Measurements from ENCODE around the gene TFDP1. TPM values are rescaled to one million over a fixed set of nuclear protein-coding genes. Genes with fewer than 3 reads are reported as not detected.

TFDP1 gene
- polyA plus RNA-seq, 3 donors, result 30.3 to 54.0 (median 37.6) TPM

GRCh38 chr13:113617961-113618360 is 33.4 kb downstream of the TFDP1 start:
- peaks cover 29% of the 10 kb centered on the region for H3K4me1 Mint-ChIP-seq
- no peaks in the 10 kb centered on the region for H4K20me1 ChIP-seq (ENCODE audit: insufficient read depth, low read length)
- no peaks in the 10 kb centered on the region for H3K27me3 Mint-ChIP-seq (ENCODE audit: low read depth in 3 of 3)
- peaks cover 0 to 23% of the 10 kb centered on the region in 2 donors for H3K36me3 ChIP-seq (replicated peaks in 1 of 2; ENCODE audit: control insufficient read depth in 1 of 2, insufficient read depth in 2 of 2, low read length in 2 of 2)
- no peaks in the 10 kb centered on the region for H3K9me3 ChIP-seq (replicated peaks in 1 of 2; ENCODE audit: control insufficient read depth in 1 of 2, insufficient read depth in 1 of 2, low read length in 2 of 2)
- WGBS (ENCODE audit: insufficient coverage), result 100% methylated on average over 3 of the region's 5 CpGs
- peak overlapping the region in 1 of 2 donors; percentile 27 for H3K27ac ChIP-seq (ENCODE audit: low read depth in 1 of 2, low read length in 2 of 2)
- H3K4me3 ChIP-seq (replicated peaks in 1 of 3; ENCODE audit: low read depth in 2 of 3, low read length in 3 of 3), result no peak overlapping the region
- DNase-seq, result no peak
- H3K36me3 Mint-ChIP-seq, result peaks cover 8 to 20% of the 10 kb centered on the region in 2 donors
- H3K4me2 ChIP-seq (replicated peaks; ENCODE audit: extremely low read depth, low read length, poor library complexity, severe bottlenecking), result no peak overlapping the region
- TF ChIP-seq CTCF (IDR thresholded peaks at IDR 0.05), result no peak
- no peaks in the 10 kb centered on the region for H3K27me3 ChIP-seq (ENCODE audit: control insufficient read depth in 2 of 2, insufficient read depth in 2 of 2, low read length in 2 of 2)
- no peak overlapping the region for H2AFZ ChIP-seq (ENCODE audit: insufficient read depth, low read depth, low read length, poor library complexity, severe bottlenecking)
- peak overlapping the region in 6 of 7 donors; percentile 20 to 80 (median 44) for H3K27ac Mint-ChIP-seq
- intact Hi-C loops (cut with micrococcal nuclease), result no loop called here
- peaks cover 0 to 4% (median 0%) of the 10 kb centered on the region in 7 donors for H3K9me3 Mint-ChIP-seq
- peaks cover 35 to 39% of the 10 kb centered on the region in 2 donors for H3K4me1 ChIP-seq (ENCODE audit: control insufficient read depth in 1 of 2, insufficient read depth in 2 of 2, low read length in 2 of 2)
- no peak overlapping the region for H3K4me3 Mint-ChIP-seq
- H3K9ac ChIP-seq (ENCODE audit: insufficient read depth, low read length, poor library complexity, severe bottlenecking), result no peak overlapping the region
- H3K79me2 ChIP-seq (ENCODE audit: insufficient read depth, low read length), result peaks cover 74% of the 10 kb centered on the region

GRCh38 chr13:113618455-113618854 is 33.9 kb downstream of the TFDP1 start:
- Histone ChIP-seq H4K20me1 (ENCODE audit: insufficient read depth, low read length) (no peaks in the 10 kb centered on the region), H3K9ac (ENCODE audit: insufficient read depth, low read length, poor library complexity, severe bottlenecking) (no peak overlapping the region), H2AFZ (ENCODE audit: insufficient read depth, low read depth, low read length, poor library complexity, severe bottlenecking) (no peak overlapping the region), H3K4me2 (replicated peaks; ENCODE audit: extremely low read depth, low read length, poor library complexity, severe bottlenecking) (no peak overlapping the region), H3K36me3 (replicated peaks in 1 of 2; ENCODE audit: control insufficient read depth in 1 of 2, insufficient read depth in 2 of 2, low read length in 2 of 2) (peaks cover 0 to 28% of the 10 kb centered on the region in 2 donors), H3K9me3 (replicated peaks in 1 of 2; ENCODE audit: control insufficient read depth in 1 of 2, insufficient read depth in 1 of 2, low read length in 2 of 2) (no peaks in the 10 kb centered on the region), H3K27me3 (ENCODE audit: control insufficient read depth in 2 of 2, insufficient read depth in 2 of 2, low read length in 2 of 2) (no peaks in the 10 kb centered on the region), H3K27ac (ENCODE audit: low read depth in 1 of 2, low read length in 2 of 2) (peak overlapping the region in 1 of 2 donors; percentile 27), H3K79me2 (ENCODE audit: insufficient read depth, low read length) (peaks cover 70% of the 10 kb centered on the region), H3K4me3 (replicated peaks in 1 of 3; ENCODE audit: low read depth in 2 of 3, low read length in 3 of 3) (no peak overlapping the region), H3K4me1 (ENCODE audit: control insufficient read depth in 1 of 2, insufficient read depth in 2 of 2, low read length in 2 of 2) (peaks cover 35 to 39% of the 10 kb centered on the region in 2 donors)
- DNase-seq, result no peak
- no peak for TF ChIP-seq CTCF (IDR thresholded peaks at IDR 0.05)
- H3K4me3 Mint-ChIP-seq, result no peak overlapping the region
- peaks cover 0 to 4% (median 0%) of the 10 kb centered on the region in 7 donors for H3K9me3 Mint-ChIP-seq
- no peaks in the 10 kb centered on the region for H3K27me3 Mint-ChIP-seq (ENCODE audit: low read depth in 3 of 3)
- H3K27ac Mint-ChIP-seq, result peak overlapping the region in 5 of 7 donors; percentile 22 to 80 (median 52)
- peaks cover 11 to 25% of the 10 kb centered on the region in 2 donors for H3K36me3 Mint-ChIP-seq
- WGBS (ENCODE audit: insufficient coverage), result 100% methylated on average over 2 of the region's 7 CpGs
- peaks cover 29% of the 10 kb centered on the region for H3K4me1 Mint-ChIP-seq
- intact Hi-C loops (cut with micrococcal nuclease), result no loop called here

Measured in CD14-positive monocyte (primary cell).